SH-SY5Y (cell line): Measurements from ENCODE around the gene FAM184B.

Experiments used
- GATA2 ChIP-seq: IDR thresholded peaks from 2 replicates; pipeline ENCODE4 v1.6.1; 2011; ENCODE audit warnings: mild to moderate bottlenecking, low read depth, low read length
- GATA3 ChIP-seq: IDR thresholded peaks from 2 replicates; pipeline ENCODE4 v1.6.1; 2011; ENCODE audit warnings: low read depth, mild to moderate bottlenecking, low read length, moderate library complexity

DNA sequence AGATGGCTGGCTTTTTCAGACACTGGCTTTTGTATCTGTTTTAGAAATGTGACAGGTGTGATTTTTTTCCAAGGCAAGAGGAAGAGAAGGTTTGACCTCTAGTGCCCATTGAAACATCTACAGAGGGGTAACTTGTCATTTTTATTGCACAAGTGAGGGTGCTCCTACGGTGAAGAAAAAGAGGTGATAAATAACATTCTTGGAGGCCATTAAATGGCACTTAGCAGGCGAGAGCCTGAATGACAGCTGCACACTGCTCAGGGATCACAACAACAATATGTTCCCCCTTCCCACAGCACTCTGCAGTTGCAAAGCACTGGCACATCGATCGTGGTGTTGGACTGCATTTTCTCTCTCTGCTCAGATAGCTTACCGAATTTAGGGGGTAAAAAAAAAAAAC is 22.9 kb downstream of the FAM184B start:
- TF ChIP-seq GATA2 (no peak), GATA3 (no peak)
